ENCODE results near the gene ADPRHL1.
"Not testable (repeated sequence)": the region's sequence is repeated elsewhere in the genome, so short reads cannot be mapped to it uniquely, and the experiment has no call there.

The ADPRHL1 gene

DNA sequence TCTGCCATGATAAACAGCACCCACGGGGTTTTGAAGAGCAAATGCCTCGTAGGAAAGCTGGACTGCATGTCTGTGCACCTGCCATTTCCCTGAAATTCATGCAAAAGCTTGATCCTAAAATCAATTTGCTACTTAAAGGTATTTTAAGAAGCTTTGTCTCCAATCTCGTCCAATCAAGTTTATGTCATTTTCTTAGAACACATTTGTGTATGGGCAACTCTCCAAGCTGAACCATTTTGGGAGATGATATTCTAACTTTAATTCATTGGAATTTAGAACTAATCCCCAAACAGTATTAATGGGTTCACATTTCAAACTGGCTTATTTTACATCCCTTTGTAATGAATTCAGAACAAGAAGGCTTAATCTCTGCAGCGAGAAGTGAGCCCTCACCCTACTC is 822 bp downstream of the ADPRHL1 start:
- DNase-seq = no peak

GRCh38 chr13:113451951-113452421 is 1.3 kb downstream of the ADPRHL1 start:
- no peak for DNase-seq

GRCh38 chr13:113450861-113451620 is 2.2 kb downstream of the ADPRHL1 start:
- DNase-seq = not testable (repeated sequence)

DNA sequence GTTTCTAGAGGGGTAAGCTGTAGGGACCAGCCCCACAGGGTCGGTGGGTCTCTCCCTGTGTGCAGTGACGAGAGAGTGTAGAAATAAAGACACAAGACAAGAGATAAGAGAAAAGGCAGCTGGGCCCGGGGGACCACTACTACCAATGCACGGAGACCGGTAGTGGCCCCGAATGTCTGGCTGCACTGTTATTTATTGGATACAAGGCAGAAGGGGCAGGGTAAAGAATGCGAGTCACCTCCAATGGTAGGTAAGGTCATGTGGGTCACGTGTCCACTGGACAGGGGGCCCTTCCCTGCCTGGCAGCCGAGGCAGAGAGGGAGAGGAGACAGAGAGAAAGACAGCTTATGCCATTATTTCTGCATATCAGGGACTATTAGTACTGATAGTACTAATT is 2.9 kb downstream of the ADPRHL1 start:
- not testable (repeated sequence) for DNase-seq

DNA sequence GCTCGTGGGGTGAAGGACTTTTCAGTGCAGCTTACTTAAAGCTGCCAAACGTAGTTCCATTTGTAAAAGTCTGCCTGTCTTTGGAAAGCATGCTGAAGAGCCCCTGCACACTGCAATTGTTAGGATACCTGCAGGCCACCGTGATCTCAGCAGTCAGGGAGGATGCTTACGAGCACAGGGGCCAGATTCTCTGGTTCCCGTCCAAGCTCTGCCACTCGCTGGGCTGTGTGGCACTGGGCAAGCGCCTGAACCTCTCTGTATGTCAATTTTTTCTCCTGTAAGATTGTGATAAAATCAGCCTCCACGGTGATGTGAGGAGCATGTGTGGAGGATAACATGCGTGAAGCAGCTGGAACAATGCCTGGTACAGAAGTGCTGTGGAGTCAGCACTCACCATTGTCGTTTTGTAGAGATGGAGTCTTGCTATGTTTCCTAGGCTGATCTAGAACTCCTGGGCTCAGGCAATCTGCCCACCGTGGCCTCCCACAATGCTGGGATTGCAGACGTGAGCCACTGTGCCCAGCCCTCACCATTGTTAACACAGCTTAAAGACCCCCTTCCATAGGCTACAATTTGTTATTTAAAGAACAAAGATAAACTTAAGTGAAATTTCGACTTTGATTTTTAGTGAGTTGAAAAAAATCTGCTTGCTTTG is 3.5 kb downstream of the ADPRHL1 start:
- no peak for DNase-seq

GRCh38 chr13:113448885-113449692 is 4.2 kb downstream of the ADPRHL1 start:
- no peak for DNase-seq

GRCh38 chr13:113448545-113448884 is 4.8 kb downstream of the ADPRHL1 start:
- no peak for DNase-seq

GRCh38 chr13:113447596-113447995 is 5.7 kb downstream of the ADPRHL1 start:
- no peak for DNase-seq

GRCh38 chr13:113446488-113446854 is 6.8 kb downstream of the ADPRHL1 start:
- DNase-seq = no peak

DNA sequence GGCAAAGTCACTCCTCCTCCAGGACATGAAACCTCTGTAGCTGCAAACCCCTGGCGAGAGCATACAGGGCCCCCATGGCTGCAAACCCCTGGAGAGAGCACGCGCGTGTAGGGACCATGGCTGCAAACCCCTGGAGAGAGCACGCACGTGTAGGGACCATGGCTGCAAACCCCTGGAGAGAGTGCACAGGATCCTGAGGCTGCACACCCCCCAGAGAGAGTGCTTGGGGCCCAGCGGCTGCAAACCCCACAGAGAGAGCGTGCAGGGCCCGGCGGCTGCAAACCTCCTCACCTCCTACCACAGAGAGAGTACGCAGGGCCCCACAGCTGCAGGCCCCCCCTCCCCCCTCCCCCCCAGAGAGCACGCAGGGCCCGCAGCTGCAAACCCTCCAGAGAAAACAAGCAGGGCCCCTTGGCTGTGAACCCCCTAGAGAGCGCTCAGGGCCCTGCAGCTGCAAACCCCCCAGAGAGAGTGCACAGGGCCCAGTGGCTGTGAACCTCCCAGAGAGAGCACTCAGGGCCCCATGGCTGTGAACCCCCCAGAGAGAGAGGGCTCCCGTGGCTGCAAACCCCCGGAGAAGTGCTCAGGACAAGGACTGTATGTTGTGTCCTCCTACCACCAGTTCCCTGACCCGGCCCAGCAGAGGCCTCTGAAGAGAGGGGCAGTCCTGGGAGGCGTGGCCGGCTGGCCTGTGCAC is 7.3 kb downstream of the ADPRHL1 start:
- DNase-seq = no peak

DNA sequence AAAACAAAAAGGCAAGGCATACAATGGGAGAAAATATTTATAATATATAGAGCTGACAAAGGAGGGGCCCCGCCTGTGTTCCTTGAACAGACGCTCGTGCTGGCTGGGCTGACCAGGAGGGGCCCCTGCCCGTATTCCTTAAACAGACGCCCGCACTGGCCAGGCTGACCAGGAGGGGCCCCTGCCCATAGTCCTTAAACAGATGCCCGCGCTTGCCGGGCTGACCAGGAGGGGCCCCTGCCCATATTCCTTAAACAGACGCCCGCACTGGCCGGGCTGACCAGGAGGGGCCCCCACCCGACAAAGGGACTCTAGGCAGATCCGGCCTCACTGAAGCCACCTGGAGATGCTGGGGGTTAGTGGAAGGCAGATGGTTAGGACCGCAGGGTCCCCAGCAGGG is 9.3 kb downstream of the ADPRHL1 start:
- DNase-seq = no peak

DNA sequence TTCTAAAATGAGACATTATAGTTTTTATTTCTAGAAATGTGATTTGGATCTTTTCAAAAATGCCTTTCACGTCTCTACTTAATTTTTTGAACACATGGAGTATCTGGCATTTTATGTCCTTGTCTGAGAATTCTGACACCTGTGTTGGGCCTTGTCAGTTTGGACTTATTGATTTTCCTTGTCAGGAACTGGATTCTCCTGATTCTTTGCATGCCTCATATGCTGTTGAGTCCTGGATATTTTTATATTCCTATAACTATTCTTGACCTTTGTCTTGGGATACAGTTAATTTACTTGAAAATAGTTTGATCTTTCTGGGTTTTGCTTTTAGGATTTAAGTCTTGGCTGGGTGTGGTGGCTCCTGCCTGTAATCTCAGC is 10.3 kb downstream of the ADPRHL1 start:
- no peak for DNase-seq

GRCh38 chr13:113442354-113442984 is 10.8 kb downstream of the ADPRHL1 start:
- DNase-seq = no peak

GRCh38 chr13:113441661-113442060 is 11.6 kb downstream of the ADPRHL1 start:
- no peak for DNase-seq

GRCh38 chr13:113437408-113438010 is 15.8 kb downstream of the ADPRHL1 start:
- no peak for DNase-seq

DNA sequence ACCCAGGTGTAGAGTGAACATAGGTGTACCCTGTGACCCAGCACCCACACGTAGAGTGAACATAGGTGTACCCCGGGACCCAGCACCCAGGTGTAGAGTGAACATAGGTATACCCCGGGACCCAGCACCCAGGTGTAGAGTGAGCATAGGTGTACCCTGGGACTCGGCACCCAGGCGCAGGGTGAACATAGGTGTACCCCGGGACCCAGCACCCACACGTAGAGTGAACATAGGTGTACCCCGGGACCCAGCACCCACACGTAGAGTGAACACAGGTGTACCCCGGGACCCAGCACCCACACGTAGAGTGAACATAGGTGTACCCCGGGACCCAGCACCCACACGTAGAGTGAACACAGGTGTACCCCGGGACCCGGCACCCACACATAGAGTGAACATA is 16.4 kb downstream of the ADPRHL1 start:
- not testable (repeated sequence) for DNase-seq

DNA sequence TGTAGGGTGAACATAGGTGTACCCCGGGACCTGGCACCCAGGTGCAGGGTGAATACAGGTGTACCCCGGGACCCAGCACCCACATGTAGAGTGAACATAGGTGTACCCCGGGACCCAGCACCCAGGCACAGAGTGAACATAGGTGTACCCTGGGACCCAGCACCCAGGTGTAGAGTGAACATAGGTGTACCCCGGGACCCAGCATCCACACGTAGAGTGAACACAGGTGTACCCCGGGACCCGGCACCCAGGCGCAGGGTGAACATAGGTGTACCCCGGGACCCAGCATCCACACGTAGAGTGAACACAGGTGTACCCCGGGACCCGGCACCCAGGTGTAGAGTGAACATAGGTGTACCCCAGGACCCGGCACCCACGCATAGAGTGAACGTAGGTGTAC is 17.4 kb downstream of the ADPRHL1 start:
- not testable (repeated sequence) for DNase-seq

GRCh38 chr13:113433391-113433916 is 19.8 kb downstream of the ADPRHL1 start:
- no peak for DNase-seq

- no peak for DNase-seq
Measured at GRCh38 chr13:113432506-113433270, 20.6 kb downstream of the ADPRHL1 start.

GRCh38 chr13:113431171-113431570 is 22.1 kb downstream of the ADPRHL1 start:
- DNase-seq = no peak

All from GF-D8 (cell line).